Stimulated activated CD8-positive, alpha-beta memory T cell treated with anti-CD3 and anti-CD28 coated beads, Interleukin-2, amount 100 ng/mL, for 48 hours (primary cell): ENCODE data around the gene SYNGR3.

Experiments used
- DNase-seq, 2 donors: peaks; one replicate each; pipeline ENCODE4 v3.0.0-alpha.2; 2020; ENCODE audit warnings: low read depth in 2 of 2

Gene SYNGR3

GRCh38 chr16:1992704-1993317, 3.0 kb downstream of the SYNGR3 start:
- DNase-seq, result no peak

- DNase-seq, result no peak
Measured at GRCh38 chr16:1993731-1994131, 4.0 kb downstream of the SYNGR3 start.

GRCh38 chr16:1997494-1998359, 8.0 kb downstream of the SYNGR3 start:
- no peak for DNase-seq

GRCh38 chr16:1998360-1998835, 8.6 kb downstream of the SYNGR3 start:
- DNase-seq, result no peak

- DNase-seq, result no peak
Measured at GRCh38 chr16:1998852-1999801, 9.4 kb downstream of the SYNGR3 start.

- DNase-seq, result no peak
Measured at GRCh38 chr16:1999866-2000514, 10.2 kb downstream of the SYNGR3 start.

GRCh38 chr16:2001035-2001434, 11.3 kb downstream of the SYNGR3 start:
- DNase-seq, result no peak

- no peak for DNase-seq
Measured at GRCh38 chr16:2001456-2002355, 11.9 kb downstream of the SYNGR3 start.

- DNase-seq, result no peak
Measured at GRCh38 chr16:2002406-2003230, 12.8 kb downstream of the SYNGR3 start.

GRCh38 chr16:2003231-2003826, 13.6 kb downstream of the SYNGR3 start:
- DNase-seq, result no peak

- DNase-seq, result peak; percentile 88 to 94
Measured at GRCh38 chr16:2003827-2004641, 14.3 kb downstream of the SYNGR3 start.

- DNase-seq, result no peak
Measured at GRCh38 chr16:2004795-2005517, 15.2 kb downstream of the SYNGR3 start.

- DNase-seq, result no peak
Measured at GRCh38 chr16:2005646-2006045, 15.9 kb downstream of the SYNGR3 start.

GRCh38 chr16:2006317-2006716, 16.5 kb downstream of the SYNGR3 start:
- DNase-seq, result no peak

- no peak for DNase-seq
Measured at GRCh38 chr16:2007081-2007836, 17.5 kb downstream of the SYNGR3 start.

- DNase-seq, result no peak
Measured at GRCh38 chr16:2008009-2008526, 18.3 kb downstream of the SYNGR3 start.
